ENCODE measurements around the gene APOL2. TPM values are rescaled to one million over a fixed set of nuclear protein-coding genes. Genes with fewer than 3 reads are reported as not detected.
"Not testable (repeated sequence)": the region's sequence is repeated elsewhere in the genome, so short reads cannot be mapped to it uniquely, and the experiment has no call there.

Gene APOL2
- polyA plus RNA-seq, 1 donor from 2014 or later, result not detected

- Histone ChIP-seq H3K4me2 (ENCODE audit: low read length) (no peak overlapping the region), H3K4me3 (ENCODE audit: low read length) (no peak overlapping the region), H3K36me3 (ENCODE audit: insufficient read depth, low read length) (no peaks in the 10 kb centered on the region), H4K20me1 (ENCODE audit: insufficient read depth) (no peaks in the 10 kb centered on the region), H3K27ac (ENCODE audit: low read length) (no peak overlapping the region), H3K9me2 (ENCODE audit: insufficient read depth, low read length) (no peaks in the 10 kb centered on the region), H3K79me2 (replicated peaks; ENCODE audit: insufficient read depth, low read length) (no peaks in the 10 kb centered on the region), H2AFZ (ENCODE audit: low read depth, low read length) (no peak overlapping the region), H3K27me3 (ENCODE audit: insufficient read depth, low read depth, low read length) (no peaks in the 10 kb centered on the region), H3F3A (ENCODE audit: insufficient read depth, low read length, poor library complexity, severe bottlenecking) (no peaks in the 10 kb centered on the region), H3K9me3 (ENCODE audit: low read length) (no peaks in the 10 kb centered on the region), H3K9ac (ENCODE audit: low read length) (no peak overlapping the region)
- TF ChIP-seq TAF1 (IDR thresholded peaks at IDR 0.05; ENCODE audit: low read depth) (no peak), RAD21 (conservative IDR thresholded peaks at IDR 0.05) (no peak), MXI1 (conservative IDR thresholded peaks at IDR 0.05; ENCODE audit: poor library complexity, severe bottlenecking) (no peak), SMC3 (conservative IDR thresholded peaks at IDR 0.05; ENCODE audit: poor library complexity) (no peak), POLR2AphosphoS5 (IDR thresholded peaks at IDR 0.05) (no peak), EZH2 (IDR thresholded peaks at IDR 0.05; ENCODE audit: borderline replicate concordance, insufficient read depth, low read length, poor library complexity, severe bottlenecking) (no peak), EP300 (conservative IDR thresholded peaks at IDR 0.05; ENCODE audit: poor library complexity, severe bottlenecking) (no peak), CTCF (IDR thresholded peaks at IDR 0.05; ENCODE audit: poor library complexity, severe bottlenecking) (no peak)
Observed at GRCh38 chr22:36257308-36257707, 18.0 kb upstream of the APOL2 start.

GRCh38 chr22:36256478-36256877, 17.2 kb upstream of the APOL2 start:
- no peak for TF ChIP-seq RAD21 (conservative IDR thresholded peaks at IDR 0.05)
- no peak for TF ChIP-seq POLR2AphosphoS5 (IDR thresholded peaks at IDR 0.05)
- no peak for TF ChIP-seq MXI1 (conservative IDR thresholded peaks at IDR 0.05; ENCODE audit: poor library complexity, severe bottlenecking)
- no peak for TF ChIP-seq REST (IDR thresholded peaks at IDR 0.05; ENCODE audit: borderline replicate concordance)
- TF ChIP-seq EZH2 (IDR thresholded peaks at IDR 0.05; ENCODE audit: borderline replicate concordance, insufficient read depth, low read length, poor library complexity, severe bottlenecking), result no peak
- no peak for TF ChIP-seq SMC3 (conservative IDR thresholded peaks at IDR 0.05; ENCODE audit: poor library complexity)
- TF ChIP-seq TAF1 (IDR thresholded peaks at IDR 0.05; ENCODE audit: low read depth), result no peak
- TF ChIP-seq CTCF (IDR thresholded peaks at IDR 0.05; ENCODE audit: poor library complexity, severe bottlenecking), result no peak
- TF ChIP-seq EP300 (conservative IDR thresholded peaks at IDR 0.05; ENCODE audit: poor library complexity, severe bottlenecking), result no peak
- Histone ChIP-seq H3K27me3 (ENCODE audit: insufficient read depth, low read depth, low read length) (no peaks in the 10 kb centered on the region), H3K9me2 (ENCODE audit: insufficient read depth, low read length) (no peaks in the 10 kb centered on the region), H3K36me3 (ENCODE audit: insufficient read depth, low read length) (no peaks in the 10 kb centered on the region), H3K4me2 (ENCODE audit: low read length) (no peak overlapping the region), H3K9ac (ENCODE audit: low read length) (no peak overlapping the region), H3K9me3 (ENCODE audit: low read length) (no peaks in the 10 kb centered on the region), H3K4me3 (ENCODE audit: low read length) (no peak overlapping the region), H3K79me2 (replicated peaks; ENCODE audit: insufficient read depth, low read length) (no peaks in the 10 kb centered on the region), H4K20me1 (ENCODE audit: insufficient read depth) (no peaks in the 10 kb centered on the region), H3F3A (ENCODE audit: insufficient read depth, low read length, poor library complexity, severe bottlenecking) (no peaks in the 10 kb centered on the region), H3K27ac (ENCODE audit: low read length) (no peak overlapping the region), H2AFZ (ENCODE audit: low read depth, low read length) (no peak overlapping the region)

GRCh38 chr22:36255572-36255971, 16.2 kb upstream of the APOL2 start:
- not testable (repeated sequence) for H3K27me3 ChIP-seq (ENCODE audit: insufficient read depth, low read depth, low read length); H3K79me2 ChIP-seq (replicated peaks; ENCODE audit: insufficient read depth, low read length); H4K20me1 ChIP-seq (ENCODE audit: insufficient read depth); H3K27ac ChIP-seq (ENCODE audit: low read length); H3K4me2 ChIP-seq (ENCODE audit: low read length); H3F3A ChIP-seq (ENCODE audit: insufficient read depth, low read length, poor library complexity, severe bottlenecking); H2AFZ ChIP-seq (ENCODE audit: low read depth, low read length); H3K9me3 ChIP-seq (ENCODE audit: low read length); H3K9me2 ChIP-seq (ENCODE audit: insufficient read depth, low read length); H3K36me3 ChIP-seq (ENCODE audit: insufficient read depth, low read length); H3K4me3 ChIP-seq (ENCODE audit: low read length); H3K9ac ChIP-seq (ENCODE audit: low read length)
